Gastrocnemius medialis (tissue), 4 donors: ENCODE results near the gene CMC2.

ENCODE experiments used
- CTCF ChIP-seq, 5 experiments: fragments of 450-650 bp in 3 of 5; fragments of 200-600 bp in 2 of 5; sonication (generic) in 2 of 5; IDR thresholded peaks in 4 of 5; conservative IDR thresholded peaks in 1 of 5; 1 replicate in 4 of 5; 2 replicates in 1 of 5; pipeline ENCODE4 v1.5.1; 2016 to 2019; ENCODE audit warnings: antibody characterized with exemption in 5 of 5, mild to moderate bottlenecking in 3 of 5, moderate library complexity in 3 of 5
- POLR2A ChIP-seq, 2 donors: fragments of 450-650 bp; IDR thresholded peaks; one replicate each; pipeline ENCODE4 v1.6.1; 2017; ENCODE audit warnings: antibody characterized with exemption in 2 of 2, mild to moderate bottlenecking in 2 of 2, moderate library complexity in 2 of 2

- TF ChIP-seq CTCF (IDR thresholded peaks at IDR 0.05 in 4 of 5, conservative IDR thresholded peaks at IDR 0.05 in 1 of 5) (no peak), POLR2A (IDR thresholded peaks at IDR 0.05) (no peak)
Measured at GRCh38 chr16:80982646-80983045, 24.0 kb downstream of the CMC2 start.
